GM18520 (cell line): ENCODE results near the gene PDZRN4.
"Not testable (repeated sequence)": the region's sequence is repeated elsewhere in the genome, so short reads cannot be mapped to it uniquely, and the experiment has no call there.

Experiments
- ATAC-seq: cut with Tn5 transposase; IDR thresholded peaks from one replicate; pipeline ENCODE4 v1.9.1; 2021; ENCODE audit not compliant: unreplicated experiment

The PDZRN4 gene

DNA sequence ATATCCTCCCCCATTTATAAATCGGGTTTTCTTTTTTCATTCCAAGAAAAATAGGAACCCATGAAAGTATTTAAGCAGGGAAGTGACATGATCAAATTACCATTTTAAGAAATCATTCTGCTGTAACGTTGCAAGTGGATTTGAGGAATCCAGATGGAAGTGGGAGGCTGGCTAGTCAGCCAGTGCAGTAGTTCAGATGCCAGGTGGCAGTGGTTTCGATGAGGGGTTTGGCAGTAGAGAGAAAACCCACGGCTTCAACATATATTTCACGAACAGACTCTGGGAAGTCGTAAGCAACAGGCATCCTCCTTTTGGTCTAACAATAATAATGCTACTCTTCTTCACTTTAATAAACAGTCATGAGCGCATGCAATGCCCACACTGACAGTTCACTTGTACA lies 25.0 kb downstream of the PDZRN4 start:
- ATAC-seq, result no peak

DNA sequence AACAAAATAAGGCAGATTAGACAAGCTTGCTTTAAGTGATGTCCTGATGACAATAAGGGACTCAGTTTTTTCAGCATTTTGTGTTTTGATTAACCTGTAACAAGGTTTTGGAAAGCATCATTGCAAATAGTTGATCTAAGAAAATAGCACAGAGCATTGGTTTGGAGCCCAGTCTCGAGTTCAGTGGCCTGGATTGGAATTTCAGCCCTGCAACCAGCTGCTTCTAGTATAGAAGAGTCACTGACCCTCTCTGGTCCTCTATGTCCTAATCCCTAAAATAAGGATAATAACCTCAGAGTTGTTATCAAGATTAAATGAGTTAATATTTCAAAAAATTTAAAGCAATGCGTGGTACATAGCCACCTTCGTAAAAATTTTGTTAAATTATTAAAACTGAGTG lies 25.5 kb downstream of the PDZRN4 start:
- ATAC-seq, result no peak

GRCh38 chr12:41217727-41218126 lies 29.6 kb downstream of the PDZRN4 start:
- no peak for ATAC-seq

GRCh38 chr12:41220931-41221330 lies 32.8 kb downstream of the PDZRN4 start:
- ATAC-seq, result no peak

DNA sequence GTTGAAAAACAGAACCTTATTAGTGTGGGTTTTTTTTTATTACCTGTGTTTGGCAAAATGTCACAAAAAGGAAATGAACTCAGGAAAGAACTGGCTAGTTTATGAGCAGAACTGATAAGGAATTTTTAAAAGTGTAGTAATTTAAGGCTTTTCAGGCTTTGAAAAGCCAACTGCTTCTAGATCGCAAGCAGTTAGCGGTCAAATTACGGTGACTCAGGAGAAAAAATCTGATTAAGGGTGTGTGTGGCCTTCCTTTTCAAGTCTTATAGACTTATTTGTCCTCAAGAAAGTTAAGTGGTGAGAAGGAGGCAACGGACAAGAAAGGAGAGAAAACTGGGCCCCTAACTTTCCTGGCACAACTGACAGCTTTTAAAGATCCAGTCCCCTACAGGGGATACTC lies 33.4 kb downstream of the PDZRN4 start:
- no peak for ATAC-seq

DNA sequence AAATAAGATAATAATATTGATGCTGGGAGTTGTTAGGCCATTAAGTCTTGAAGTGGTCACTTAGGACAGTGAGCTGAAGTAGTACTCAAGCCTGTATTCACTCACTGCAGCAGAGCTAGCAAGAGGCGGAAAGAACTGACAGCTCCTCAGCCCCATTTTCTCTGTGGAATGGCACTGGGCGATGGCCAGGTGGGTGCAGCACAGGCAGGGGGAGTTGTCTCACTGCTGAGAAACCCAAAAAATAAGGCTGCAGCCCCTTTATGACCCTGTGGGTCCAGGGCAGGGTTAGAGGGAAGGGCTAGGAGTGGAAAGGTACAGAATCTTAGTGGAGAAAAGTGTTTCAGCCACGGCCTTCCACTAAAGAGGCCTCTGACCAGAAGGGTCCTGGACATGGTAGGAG lies 35.5 kb downstream of the PDZRN4 start:
- no peak for ATAC-seq

GRCh38 chr12:41224066-41224465 lies 35.9 kb downstream of the PDZRN4 start:
- ATAC-seq, result no peak

GRCh38 chr12:41225179-41225578 lies 37.1 kb downstream of the PDZRN4 start:
- no peak for ATAC-seq

- no peak for ATAC-seq
Measured at GRCh38 chr12:41228066-41228820, 40.1 kb downstream of the PDZRN4 start.

DNA sequence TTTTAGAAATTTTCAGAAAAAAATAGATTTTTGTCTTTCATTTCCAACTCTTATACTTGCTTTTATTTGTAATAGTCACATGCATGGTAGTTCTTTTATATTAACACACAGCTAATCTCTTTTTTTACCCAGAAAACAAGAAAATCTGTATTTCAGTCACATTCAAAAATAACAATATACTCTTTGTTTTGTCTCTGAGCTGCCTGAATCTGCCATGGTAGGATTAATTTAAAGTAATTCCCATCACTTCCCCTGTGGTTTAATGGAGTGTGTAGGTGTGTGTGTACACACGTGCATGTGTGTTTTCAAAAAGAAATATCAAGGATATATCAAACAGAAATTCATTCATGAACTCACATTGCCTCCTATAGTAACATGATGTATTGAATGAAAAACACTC lies 42.6 kb downstream of the PDZRN4 start:
- ATAC-seq, result no peak

GRCh38 chr12:41234692-41235091 lies 46.6 kb downstream of the PDZRN4 start:
- no peak for ATAC-seq

DNA sequence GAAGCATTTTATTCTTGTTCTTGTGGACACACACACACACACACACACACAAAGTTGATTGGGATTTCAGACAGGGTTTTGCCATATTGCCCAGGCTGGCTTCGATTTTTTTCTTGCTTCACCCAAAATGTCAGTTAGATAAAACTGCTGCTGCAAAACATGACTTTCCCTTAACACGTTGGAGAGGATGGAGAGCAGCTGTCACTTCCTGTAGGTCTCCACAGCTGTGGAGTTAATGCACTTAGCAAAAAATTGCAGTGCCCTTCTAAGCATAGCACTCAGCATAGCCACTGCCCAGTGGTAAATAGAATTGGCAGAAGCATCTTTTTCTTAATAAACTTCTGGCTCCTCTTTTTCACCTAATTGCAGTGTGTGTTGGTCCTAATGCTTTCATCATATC lies 54.5 kb downstream of the PDZRN4 start:
- ATAC-seq, result no peak

DNA sequence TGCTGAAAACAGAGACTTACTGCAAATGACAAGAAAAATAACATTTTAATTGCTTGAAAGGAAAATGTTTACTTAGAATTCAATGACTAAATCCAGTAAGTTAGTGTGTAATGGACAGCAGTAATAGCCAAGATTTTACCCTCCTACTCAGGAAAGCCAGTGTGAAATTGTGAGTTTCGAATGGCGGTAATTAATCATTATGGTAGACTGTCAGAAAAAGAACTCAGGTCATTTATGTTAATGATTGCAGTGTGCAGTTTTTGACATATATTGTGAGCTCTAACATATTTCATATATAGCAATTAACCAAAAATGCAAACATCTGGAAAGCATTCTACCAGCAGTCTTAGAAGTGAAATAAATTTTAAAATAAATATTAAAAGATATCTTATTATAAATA lies 60.3 kb downstream of the PDZRN4 start:
- no peak for ATAC-seq

GRCh38 chr12:41250748-41251147 lies 62.6 kb downstream of the PDZRN4 start:
- no peak for ATAC-seq

DNA sequence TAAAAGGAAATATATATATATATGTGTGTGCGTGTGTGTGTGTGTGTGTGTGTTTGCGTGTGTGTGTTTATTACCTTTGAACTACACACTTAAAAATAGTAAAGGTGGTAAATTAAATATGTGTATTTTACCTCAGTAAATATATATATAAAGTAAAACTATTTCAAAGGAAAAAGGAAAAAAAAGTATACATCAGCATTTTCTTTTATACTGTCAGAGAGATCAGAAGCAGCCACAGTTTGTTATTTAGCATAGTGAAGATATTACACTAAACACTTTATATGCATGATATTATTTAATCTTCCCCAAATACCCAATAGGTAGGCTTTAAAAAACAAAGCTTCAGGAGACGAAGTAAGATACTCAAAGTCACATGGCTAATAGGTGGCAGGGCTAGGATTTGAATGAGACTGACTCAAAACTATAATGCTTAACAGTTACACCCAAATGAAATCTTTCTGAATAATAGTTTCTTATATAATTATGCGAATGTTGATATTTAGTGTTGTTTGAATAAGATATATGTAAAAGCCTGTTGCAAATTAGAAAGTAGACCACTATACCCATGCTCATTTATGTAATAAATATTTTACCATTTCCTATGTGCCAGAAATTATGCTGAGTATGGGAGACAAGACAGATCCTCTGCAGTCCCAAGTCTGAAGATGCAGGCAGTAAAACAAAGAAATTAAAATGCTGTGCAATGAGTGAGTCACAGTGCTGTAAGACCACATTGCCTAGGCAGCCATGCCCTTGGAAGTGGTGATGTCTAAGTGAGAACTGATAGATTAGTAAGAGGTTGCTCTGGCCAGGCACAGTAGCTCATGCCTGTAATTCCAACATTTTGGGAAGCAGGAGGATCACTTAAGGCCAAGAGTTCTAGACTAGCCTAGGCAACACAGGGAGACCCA lies 66.1 kb downstream of the PDZRN4 start:
- no peak for ATAC-seq

- not testable (repeated sequence) for ATAC-seq
Measured at GRCh38 chr12:41263196-41263595, 75.1 kb downstream of the PDZRN4 start.

- ATAC-seq, result no peak
Measured at GRCh38 chr12:41264281-41264680, 76.2 kb downstream of the PDZRN4 start.

GRCh38 chr12:41269056-41269455 lies 80.9 kb downstream of the PDZRN4 start:
- ATAC-seq, result no peak

DNA sequence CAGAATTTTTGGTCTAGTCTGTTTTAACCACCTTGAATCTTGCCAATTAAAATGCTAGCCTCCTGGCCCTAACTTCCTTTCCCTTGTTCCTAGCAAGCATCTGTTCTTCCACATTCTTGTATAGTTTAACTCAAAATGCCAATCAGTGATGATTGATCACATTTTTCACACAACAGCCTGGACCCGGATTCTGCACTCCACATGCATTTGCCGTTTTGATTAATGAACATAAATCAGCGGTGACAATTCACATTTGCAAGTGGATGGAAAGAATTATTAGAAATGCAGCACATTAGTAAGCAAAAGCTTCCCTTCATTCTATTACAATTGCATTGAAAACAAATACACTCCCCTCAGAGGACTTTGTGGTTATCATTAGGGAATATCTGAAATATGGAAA lies 83.4 kb downstream of the PDZRN4 start:
- no peak for ATAC-seq

DNA sequence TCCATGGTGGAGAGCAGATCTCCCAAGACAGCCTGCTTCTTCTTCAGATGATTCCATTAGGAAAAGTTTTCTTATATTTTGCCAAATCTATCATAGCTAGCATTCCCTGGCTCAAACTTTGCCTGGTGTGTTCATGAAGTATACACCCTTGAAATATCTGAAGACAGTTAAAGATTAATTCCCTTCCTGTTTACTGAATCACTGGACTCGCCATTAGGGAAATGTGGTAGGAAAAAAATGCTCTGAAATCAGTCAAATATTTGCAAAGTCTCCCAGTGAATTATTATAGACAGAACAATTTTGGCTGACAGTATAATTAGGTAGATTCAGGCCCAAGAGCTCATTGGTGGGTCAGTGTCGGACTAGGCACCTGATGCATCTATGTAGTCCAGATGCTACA lies 86.5 kb downstream of the PDZRN4 start:
- no peak for ATAC-seq

DNA sequence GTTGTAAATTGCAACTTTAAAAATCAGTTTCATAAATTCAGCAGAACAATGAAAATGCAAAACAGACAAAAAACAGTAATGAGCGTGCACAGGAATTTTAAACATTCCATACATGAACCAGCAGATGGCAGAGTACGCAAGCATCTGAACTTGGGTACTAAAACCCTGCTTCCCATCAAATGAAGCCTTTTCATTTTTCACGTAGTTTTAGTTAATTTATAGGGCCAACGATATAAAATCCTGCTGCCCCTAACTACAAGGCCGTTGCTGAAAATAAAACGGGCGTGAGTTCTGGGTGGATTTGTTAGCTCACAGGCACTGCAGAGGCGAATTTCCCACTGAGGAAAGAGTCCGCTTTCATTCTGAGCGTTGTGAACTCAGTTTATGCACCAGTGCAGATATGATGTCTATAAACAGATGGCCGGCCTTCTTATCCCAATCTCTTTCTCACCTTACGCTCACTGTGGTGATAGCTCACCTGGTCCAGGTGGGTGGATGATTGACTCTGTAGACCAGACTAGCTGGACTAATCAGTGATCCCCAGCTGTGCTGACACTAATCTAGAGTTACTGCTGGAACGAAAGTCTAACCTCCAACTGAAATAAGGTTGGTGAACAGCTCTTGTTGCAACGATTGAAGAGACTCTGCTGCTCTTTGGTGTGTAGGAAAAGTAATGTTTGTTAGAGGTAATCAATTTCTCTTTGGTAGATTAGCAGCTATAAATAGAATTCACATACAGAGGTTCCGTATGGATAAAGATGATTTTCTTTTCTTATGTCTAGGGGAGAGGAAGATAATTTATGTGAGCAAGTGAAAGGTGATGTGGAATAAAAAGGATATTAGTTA lies 89.2 kb downstream of the PDZRN4 start:
- ATAC-seq, result no peak

GRCh38 chr12:41277946-41278267 lies 89.8 kb downstream of the PDZRN4 start:
- no peak for ATAC-seq
